Stimulated activated CD4-positive, alpha-beta T cell treated with anti-CD3 and anti-CD28 coated beads, Interleukin-2, amount 100 ng/mL, for 4 hours (primary cell): Measurements from ENCODE around the gene BRS3.
"Not testable (repeated sequence)": the region's sequence is repeated elsewhere in the genome, so short reads cannot be mapped to it uniquely, and the experiment has no call there.

ENCODE experiments used
- DNase-seq: peaks from one replicate; pipeline ENCODE4 v3.0.0-alpha.2; 2020; ENCODE audit warnings: low read depth

BRS3 gene

DNA sequence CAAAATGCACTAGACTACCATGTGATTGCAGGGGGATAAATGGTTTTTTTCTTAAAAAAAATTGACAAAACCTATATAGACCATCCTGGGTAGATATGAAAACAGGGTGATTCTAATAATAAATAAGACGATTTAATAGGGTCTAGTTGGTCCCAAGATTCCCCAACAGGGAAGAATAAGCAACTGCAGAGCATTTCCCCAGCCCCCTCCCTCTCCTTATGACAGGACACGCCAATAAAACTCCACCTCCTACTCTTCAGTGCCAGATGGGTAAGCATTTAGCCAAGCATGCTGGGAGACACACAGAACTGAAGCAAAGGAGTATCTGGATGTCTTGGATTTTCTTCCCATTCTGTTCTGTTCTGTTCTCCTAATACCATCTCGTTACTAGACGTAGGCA, at the start of gene BRS3:
Gene BRS3 (plus strand): TSS at position 301 of the 400 bp plus-strand sequence. CDS start 168 bp downstream, outside the sequence.
- no peak for DNase-seq

DNA sequence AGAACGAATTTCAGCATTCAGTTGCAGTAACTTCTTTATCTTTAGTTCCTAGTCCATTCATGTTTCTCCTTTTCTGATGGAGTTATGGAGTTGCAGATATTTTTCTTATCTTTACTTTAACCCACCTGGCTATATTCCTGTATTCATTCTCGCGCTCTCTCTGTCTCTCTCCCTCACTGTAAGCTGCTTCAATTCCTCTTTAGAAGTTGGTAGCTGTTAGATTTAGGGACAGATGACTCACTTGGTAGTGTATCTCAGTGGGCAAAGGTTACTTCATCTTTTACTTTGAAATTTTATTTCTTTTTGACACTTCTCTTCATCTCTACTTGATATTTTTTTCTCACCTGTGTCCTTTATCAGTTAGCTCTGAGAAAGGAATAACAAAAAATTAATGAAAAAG, 49.6 kb upstream of the BRS3 start:
- DNase-seq, result no peak

DNA sequence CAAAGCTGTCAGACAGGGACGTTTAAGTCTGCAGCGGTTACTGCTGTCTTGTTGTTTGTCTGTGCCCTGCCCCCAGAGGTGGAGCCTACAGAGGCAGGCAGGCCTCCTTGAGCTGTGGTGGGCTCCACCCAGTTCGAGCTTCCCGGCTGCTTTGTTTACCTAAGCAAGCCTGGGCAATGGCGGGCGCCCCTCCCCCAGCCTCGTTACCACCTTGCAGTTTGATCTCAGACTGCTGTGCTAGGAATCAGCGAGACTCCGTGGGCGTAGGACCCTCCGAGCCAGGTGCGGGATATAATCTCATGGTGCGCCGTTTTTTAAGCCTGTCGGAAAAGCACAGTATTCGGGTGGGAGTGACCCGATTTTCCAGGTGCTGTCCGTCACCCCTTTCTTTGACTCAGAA, 42.1 kb upstream of the BRS3 start:
- DNase-seq, result not testable (repeated sequence)

DNA sequence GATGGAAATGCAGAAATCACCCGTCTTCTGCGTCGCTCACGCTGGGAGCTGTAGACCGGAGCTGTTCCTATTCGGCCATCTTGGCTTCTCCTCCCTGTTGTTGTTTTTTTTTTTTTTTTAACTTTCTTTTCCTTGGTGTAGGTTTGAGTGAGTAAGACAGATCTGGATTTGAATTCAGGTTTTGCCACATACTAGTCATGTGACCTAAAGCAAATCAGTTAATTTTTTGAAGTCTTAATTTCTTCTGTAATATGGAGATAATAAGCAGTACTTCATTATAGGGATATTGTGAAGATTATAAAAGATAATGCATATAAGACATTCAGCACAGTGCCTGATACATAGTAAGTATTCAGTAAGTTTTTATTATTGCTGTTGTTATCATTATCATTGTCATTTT, 41.5 kb upstream of the BRS3 start:
- no peak for DNase-seq

DNA sequence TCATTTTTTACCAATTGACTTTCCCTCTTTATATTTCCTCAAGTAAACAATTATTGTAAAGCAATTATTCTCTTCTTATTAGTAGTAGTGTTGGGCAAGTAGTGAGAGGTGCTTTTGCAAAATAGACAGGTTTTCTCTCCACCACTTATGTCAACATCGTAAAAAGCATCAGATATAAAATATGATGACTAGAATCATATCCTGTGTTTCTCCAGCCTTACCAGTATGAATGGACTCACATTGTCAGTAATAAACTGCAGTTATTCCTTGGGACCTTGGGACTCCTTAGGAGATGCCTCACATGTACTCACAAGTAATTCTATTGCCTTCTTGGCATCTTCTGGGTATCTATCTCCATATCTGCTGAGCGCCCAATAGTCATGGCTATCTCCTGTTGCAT, 40.4 kb upstream of the BRS3 start:
- no peak for DNase-seq

DNA sequence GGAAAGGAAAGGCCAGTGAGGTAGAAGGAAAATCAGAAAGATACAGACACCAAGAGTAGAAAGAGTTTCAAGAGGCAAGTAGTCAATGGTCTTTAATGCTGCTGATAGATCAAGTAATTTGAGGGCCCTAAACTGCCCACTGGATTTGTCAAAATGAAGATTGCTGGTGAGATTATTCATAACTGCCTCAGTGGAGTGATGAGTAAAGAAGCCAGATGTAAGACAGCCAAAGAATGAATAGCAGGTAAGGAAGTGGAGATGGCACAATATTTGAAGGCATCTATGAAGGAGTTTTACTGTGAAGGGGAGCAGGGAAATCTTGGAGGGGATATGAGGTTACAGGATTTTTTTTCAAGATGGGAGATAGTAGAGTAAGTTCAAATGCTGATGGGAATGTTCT, 39.8 kb upstream of the BRS3 start:
- DNase-seq, result no peak

DNA sequence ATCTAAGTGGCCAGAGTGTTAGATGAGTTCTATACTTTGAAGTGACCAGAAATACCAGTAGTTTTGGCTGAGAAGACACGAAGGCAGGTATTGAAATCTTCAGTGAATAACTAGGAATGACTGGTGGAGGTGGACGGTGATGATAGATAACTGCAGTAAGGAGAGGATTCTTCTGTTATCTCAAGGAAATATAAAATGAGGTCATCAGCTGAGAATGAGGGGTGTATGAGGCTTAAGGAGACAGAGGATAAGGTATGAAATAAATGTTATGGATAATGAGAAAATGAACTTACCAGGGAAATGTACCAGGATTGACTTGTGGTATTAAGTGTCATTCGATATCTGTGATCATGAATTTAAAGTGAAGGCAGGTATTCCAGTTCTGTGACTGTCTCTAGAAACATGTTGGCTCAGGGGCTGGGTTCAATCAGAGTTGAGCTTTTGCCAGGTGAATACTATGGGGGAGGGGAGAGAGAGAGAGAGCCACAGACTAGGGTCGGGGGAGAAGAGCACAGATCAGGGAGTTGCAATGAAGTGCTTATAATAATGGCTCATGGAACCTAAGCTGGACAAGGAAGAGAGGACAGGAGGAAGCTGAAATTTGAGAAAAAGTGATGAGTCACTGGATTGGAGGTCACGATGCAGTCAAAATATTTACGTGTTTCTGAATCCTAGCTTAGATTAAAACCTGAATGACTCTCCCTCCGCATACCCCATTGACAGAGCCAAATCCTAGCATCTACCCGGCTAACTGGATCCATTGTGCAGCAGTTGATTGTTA, 37.5 kb upstream of the BRS3 start:
- no peak for DNase-seq

DNA sequence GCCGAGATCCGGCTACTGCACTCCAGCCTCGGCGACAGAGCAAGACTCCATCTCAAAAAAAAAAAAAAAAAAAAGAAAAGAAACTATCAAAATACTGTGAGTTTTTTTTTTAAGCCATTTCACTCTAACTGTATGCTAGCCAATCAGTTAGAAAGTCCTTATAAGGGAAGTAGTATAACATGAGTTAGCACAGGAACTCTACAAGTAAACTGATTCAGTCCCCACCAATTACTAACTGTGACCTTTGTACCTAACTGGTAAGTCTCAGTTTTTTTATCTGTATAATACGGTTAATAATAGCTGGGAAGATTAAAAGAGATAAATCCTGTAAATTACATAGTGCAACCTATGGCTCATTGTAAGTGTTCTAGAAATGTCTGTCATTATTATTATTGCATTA, 35.1 kb upstream of the BRS3 start:
- no peak for DNase-seq

DNA sequence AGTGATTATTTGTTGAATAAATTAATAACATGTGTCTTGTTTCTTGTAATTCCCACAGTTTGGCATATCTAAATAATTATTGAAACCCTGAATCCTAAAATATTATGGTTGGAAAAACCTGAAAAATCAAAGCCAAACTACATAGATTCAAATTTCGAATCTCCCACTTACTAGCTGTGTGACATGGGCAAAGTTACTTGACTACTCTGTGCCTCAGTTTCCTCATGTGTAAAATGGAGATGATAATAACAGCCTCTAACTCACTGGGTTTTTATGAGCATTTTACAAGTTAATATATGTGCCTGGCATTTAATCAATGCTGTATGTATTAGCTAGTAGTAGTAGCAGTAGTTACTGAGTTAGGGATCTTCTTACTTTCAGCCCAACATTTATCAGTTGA, 34.6 kb upstream of the BRS3 start:
- no peak for DNase-seq

DNA sequence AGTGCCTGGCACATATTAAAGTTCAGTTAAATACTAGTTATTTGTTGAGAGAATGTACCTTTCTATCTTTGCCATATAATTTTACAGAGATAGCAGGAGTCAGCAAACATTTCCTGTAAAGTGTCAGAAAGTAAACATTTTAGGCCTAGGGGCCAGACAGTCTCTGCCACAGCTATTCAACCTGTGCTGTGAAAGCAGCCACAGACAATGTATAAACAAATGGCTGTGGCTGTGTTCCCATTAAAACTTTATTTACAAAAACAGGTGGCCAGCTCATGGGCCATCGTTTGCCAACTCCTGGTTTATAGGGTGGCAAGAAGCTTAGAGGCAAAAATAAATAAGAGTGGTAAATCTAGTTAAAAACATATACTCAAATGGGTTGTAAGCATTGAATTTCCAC, 34.0 kb upstream of the BRS3 start:
- no peak for DNase-seq

DNA sequence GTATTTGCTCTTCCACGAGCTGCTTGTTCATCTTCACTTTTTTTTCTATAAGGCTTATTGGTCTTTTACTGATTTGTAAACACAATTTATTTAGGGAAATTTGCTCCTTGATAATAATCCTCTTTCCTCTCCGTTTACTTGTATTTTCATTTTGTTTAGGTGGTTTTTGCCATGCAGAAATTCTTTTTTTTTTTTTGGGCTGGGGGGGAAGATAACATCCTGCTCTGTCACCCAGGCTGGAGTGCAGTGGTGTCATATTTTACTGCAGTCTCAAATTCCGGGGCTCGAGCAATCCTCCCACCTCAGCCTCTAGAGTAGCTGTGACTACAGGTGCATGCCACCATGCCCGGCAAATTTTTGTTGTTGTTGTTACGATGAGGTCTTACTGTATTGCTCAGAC, 31.6 kb upstream of the BRS3 start:
- DNase-seq, result no peak

DNA sequence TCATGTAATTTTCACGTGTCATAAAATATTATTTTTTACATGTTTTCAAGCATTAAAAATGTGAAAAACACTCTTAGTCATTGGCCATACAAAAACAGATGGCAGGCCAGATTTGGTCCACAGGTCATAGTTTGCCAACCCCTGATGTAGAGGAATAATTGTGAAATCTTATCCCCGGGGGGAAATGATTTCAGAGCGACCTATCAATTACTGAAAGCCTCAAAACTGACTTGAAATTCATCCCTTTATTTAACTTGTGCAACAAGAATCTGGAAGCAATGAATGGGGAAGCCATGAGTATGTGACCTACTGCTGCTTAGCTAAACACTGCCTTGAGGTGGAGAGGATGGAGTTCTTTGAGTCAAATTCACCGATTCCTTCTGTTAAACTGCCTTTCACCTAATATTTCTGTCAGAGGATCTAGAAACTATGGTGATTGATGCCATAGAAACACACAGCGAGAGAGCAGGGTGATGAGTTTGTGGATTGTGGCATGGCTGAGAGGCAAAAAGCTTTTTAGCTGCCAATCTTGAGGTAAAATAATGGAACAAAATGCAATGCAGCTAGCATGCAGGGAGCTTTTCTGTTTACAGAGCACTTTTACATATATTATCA, 30.3 kb upstream of the BRS3 start:
- no peak for DNase-seq

DNA sequence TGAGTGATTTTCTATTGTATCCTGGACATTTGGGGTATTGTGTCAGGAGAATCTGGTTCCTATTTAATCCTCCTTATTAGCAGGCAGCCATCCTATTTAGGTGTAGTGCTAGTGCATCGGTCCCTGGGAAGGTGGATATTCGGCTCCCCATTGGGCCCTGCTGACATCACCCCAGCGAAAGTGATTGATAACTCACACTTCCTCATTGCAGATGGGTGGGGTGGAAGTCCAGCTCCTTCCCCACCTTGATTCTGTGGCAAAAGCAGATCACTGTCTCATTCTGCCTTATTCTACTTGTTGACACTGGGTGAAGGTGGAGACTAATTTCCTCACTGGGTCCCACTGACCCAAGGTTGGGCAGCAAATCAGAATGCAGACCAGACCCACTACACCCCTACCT, 23.2 kb upstream of the BRS3 start:
- no peak for DNase-seq

DNA sequence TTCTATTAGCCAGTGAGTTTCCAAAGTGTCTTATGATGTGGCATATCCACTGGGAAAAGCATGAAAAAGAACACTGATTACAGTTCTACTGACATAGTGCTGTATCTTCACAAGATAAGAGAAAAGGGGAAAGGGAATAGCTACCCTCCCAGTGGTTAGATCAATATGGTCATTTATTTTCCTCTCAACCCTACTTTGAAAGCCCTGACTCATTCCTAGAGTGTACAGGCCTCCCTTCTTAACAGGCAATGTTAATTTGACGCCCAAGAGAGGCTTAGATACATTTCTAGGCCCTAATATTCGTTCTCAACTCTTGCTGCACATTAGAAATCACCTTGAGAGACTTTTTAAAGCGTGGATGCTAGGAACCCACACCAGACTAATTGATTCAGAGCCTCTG, 20.4 kb upstream of the BRS3 start:
- DNase-seq, result no peak

DNA sequence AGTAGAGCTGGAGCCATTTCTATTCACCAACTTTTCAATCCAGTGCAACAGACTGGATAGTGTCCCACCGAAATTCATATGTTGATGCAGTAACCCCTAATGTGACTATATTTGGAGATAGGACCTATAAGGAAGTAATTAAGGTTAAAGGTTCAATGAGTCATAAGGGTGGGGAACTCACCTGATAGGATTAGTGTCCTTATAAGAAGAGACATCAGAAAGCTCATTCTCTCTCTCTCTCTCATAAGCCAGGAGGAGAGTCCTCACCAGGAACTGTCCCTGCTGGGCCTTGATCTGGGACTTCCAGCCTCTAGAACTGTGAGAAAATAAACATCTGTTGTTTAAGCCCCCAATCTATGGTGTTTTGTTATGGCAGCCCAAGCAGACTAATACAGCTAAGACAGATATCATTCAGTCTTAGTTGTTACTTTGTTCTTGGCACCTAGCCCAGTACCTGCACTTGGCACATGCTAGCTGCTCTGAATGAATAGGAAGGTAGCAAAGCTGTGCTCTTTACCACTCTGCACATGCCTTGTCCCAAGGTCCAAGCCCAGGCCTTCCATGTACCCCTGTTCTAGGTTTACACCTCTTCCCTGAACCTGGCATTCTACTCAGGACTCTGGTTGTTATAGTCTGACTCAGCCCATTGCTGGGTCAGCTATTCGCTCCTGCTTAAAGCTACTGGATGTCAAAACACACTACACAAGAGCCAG, 19.2 kb upstream of the BRS3 start:
- DNase-seq, result no peak

DNA sequence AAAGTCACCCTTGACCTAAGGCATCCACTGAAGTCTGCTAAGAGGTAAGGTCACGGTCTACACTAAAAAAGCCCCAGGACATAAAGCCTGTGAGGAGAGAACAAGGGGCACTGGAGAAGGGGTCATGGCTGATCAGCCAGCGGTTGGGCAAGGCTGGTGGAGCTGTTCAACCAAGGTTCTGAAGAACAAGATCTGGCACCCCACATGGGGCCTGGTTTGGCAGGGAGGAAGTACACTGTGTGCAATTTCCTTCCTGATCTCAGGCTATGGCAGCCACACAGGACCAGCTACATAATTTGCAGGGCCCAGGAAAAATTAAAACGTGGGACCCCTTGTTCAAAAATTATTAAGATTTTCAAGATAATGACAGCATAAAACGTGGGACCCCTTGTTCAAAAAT, 14.1 kb upstream of the BRS3 start:
- no peak for DNase-seq

DNA sequence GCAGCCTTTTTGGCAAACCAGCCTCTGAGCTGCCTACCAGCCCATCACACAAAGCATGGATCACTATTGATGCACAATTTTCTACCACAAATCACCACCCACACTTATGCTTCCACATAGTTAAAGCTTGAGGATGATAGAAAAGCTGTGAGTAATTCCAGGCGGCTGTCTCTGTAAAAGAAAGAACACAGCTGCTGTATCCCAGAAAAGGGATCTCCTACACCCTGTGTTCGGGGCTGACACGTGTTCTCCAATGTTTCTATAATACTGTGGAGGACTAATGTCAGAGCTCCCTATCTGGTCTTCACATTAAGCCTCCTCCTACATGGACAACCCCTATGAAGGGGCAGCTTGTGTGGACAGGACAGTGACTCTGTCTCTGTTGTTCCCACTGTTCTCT, 12.5 kb upstream of the BRS3 start:
- DNase-seq, result no peak

DNA sequence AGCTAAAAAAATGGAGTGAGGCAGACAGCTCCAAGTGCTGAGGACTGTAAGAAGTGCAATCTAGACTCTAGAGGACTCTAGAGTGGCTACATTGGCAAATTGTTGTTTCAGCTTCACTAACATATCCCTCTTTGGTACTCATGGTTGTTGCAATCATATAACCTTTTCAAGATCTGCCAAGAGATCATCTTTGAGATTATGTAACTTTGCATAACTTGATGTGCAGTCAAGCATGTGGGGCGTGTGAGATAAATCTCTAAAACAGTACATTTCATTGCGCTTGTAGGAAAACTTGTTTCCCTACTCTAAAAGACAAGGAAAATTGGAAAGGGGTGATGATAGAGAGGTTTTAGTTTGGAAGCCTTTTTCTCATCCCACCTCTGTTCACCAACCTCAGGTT, 11.2 kb upstream of the BRS3 start:
- DNase-seq, result no peak

DNA sequence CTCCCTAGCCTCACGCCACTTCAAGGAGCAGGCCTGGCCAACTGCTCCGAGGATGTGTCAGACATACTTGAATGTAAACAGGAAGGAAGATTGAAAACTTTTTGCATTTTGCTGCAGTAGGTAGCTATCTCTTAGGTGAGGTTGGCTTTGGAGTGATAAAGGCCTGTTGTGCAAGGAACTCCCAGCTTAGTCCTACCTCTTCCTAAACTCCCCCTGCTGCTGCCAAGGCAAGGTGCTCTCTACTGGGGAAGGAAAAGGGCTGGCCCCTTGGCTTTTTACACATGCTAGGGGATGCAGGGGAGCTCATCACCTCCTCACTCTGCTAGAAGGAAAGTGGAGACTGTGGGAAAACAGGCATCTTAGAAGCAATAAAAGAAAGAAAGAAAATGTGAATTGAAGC, 10.7 kb upstream of the BRS3 start:
- DNase-seq, result no peak

DNA sequence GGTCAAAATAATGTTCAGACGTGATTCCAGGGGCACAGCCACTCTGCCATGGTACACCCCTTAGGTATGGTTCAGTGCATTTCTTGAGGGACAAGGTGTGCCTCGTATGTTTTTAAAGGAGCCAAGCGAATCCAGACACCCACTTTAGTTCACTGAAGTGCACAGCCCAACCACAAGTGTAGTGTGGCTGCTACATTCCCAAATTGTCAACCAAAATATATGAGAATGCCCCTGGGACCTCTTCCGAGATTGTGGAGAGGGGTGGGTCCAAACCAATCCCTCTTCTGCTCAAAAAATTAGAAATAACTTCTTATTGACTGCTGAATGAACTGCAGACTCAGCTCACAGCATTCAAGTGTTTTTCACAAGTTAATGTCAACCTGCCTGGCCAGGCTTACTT, 7.4 kb upstream of the BRS3 start:
- no peak for DNase-seq

DNA sequence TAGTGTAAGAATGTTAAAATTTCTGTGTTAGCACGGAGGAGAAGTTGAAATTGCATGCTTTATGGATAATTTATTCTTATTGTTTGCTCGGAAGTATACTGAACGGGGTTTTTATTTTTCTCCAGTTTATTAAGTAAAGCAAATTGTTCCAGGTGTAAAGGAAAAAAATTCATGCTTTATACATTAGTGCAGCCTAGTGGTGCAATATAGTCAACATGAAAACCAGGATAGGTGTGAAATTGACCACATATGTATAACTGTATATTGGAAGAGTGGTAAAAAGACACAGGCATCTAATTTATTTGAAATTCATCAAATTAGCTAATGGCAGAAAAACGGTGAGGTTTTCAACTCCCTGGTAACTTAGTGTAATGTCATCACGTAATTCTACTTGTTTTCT, 959 bp downstream of the BRS3 start:
- DNase-seq, result no peak

DNA sequence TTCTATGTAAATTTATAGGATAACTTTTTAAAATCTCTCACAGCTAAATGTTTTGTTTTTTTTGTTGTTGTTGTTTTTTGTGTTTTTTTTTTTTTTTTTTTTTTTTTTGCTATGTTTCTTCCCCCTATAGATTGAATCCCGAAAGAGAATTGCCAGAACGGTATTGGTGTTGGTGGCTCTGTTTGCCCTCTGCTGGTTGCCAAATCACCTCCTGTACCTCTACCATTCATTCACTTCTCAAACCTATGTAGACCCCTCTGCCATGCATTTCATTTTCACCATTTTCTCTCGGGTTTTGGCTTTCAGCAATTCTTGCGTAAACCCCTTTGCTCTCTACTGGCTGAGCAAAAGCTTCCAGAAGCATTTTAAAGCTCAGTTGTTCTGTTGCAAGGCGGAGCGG, 4.1 kb downstream of the BRS3 start:
- DNase-seq, result no peak

DNA sequence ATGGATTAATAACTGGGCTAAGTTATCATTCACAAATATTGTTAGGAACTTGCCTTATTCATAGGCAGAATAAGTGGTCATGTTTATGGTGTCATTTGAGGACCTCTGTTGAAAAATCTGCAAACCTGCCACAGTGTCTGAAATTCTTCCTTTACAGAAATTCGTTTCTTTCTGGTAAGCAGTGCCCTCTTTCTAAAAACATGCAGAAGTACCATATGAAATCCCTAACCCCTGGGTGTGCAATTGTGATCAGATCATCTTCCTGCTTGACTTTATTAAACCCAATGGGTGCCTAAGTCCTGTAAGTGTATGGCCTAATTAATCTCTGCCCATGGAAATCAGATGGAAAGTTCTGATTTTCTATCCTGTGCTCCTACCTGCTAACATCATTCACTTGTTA, 5.3 kb downstream of the BRS3 start:
- DNase-seq, result no peak

DNA sequence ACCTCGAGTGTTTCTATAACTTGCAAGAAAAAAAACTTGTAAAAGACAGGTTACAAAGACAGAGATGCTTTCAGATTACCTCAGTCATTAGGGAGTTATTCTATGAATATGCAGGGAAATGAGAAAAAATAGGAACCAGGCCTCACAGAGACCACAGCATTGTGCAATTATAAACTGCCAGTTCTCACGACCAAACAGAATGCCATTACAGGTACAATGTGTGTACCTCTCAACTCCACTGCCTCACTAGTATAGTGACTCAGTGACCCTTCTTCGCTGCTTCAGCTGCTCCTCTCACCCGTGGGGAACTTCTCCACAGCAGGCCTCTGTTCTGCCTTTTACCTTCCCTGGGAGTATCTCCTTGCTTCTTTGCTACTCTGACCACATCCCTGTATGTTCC, 7.3 kb downstream of the BRS3 start:
- no peak for DNase-seq
